HepG2 (cell line): ENCODE results near the gene TNXB. TPM values are rescaled to one million over a fixed set of nuclear protein-coding genes. Genes with fewer than 3 reads are reported as not detected.
A peak's percentile ranks its signal among the peaks of the same experiment; 100 is the strongest.

Experiments
- DNMT1 ChIP-seq: sonication (generic); formaldehyde crosslinking; IDR thresholded peaks from 2 replicates; pipeline ENCODE4 v1.5.1; 2020; ENCODE audit warnings: mild to moderate bottlenecking, missing genetic modification reagents
- FOXA1 ChIP-seq, 2 experiments: fragments of 450-650 bp in 1 of 2; sonication (generic) in 1 of 2; formaldehyde crosslinking in 1 of 2; IDR thresholded peaks; 2 replicates each; pipeline versions ENCODE4 v1.4.0 to v1.6.1; 2016 to 2020; ENCODE audit warnings: missing genetic modification reagents in 1 of 2
- MEIS2 ChIP-seq: sonication (generic); formaldehyde crosslinking; IDR thresholded peaks from 2 replicates; pipeline ENCODE4 v1.9.0; 2021; ENCODE audit warnings: mild to moderate bottlenecking, missing genetic modification reagents
- RERE ChIP-seq: IDR thresholded peaks from 2 replicates; pipeline ENCODE4 v1.6.1; 2016; ENCODE audit warnings: low read depth, missing genetic modification reagents, missing compliant biosample characterization
- ZBTB21 ChIP-seq: sonication (generic); formaldehyde crosslinking; IDR thresholded peaks from 2 replicates; pipeline ENCODE4 v1.4.0; 2020; ENCODE audit warnings: missing genetic modification reagents
- ZNF264 ChIP-seq: sonication (generic); formaldehyde crosslinking; IDR thresholded peaks from 2 replicates; pipeline ENCODE4 v1.4.0; 2020; ENCODE audit warnings: missing genetic modification reagents
- ZNF430 ChIP-seq: sonication (generic); formaldehyde crosslinking; IDR thresholded peaks from 2 replicates; pipeline ENCODE4 v1.9.0; 2021; ENCODE audit warnings: mild to moderate bottlenecking, missing genetic modification reagents
- ZNF672 ChIP-seq: sonication (generic); formaldehyde crosslinking; IDR thresholded peaks from 2 replicates; pipeline ENCODE4 v1.8.1; 2022; ENCODE audit warnings: missing genetic modification reagents
- ZNF784 ChIP-seq: sonication (generic); formaldehyde crosslinking; IDR thresholded peaks from 2 replicates; pipeline ENCODE4 v1.5.1; 2020; ENCODE audit warnings: missing genetic modification reagents, mild to moderate bottlenecking, borderline replicate concordance
- polyA plus RNA-seq, 8 experiments: library from polyadenylated mRNA; depleted of rRNA in 3 of 8; stranded (reverse) in 7 of 8; unstranded in 1 of 8; fragments of >200 nt; fragmentation: Illumina TruSeq in 4 of 8; extraction: Trizol in 4 of 8; gene quantifications; 2 replicates each; pipeline versions ENCODE4 v1.2.1 to v1.2.3, GENCODE V29; 2011 to 2016; ENCODE audit warnings: low read depth in 4 of 8, missing spikeins in 1 of 8, mixed read lengths in 1 of 8; ENCODE audit not compliant: insufficient read depth in 1 of 8
- total RNA-seq, 5 experiments: library from RNA; depleted of rRNA; stranded (reverse); fragments of >200 nt; fragmentation: Illumina TruSeq; extraction: Trizol; gene quantifications; 2 replicates each; pipeline ENCODE4 v1.2.3, GENCODE V29; 2016; ENCODE audit warnings: low read depth in 1 of 5
- TF ChIP-seq, protein P1 (sequence below): sonication (generic); formaldehyde crosslinking; IDR thresholded peaks from 2 replicates; pipeline ENCODE4 v1.5.0; 2020; ENCODE audit warnings: missing genetic modification reagents, mild to moderate bottlenecking, borderline replicate concordance
- TF ChIP-seq, protein P2 (sequence below): sonication (generic); formaldehyde crosslinking; IDR thresholded peaks from 2 replicates; pipeline ENCODE4 v1.4.0; 2020; ENCODE audit warnings: missing genetic modification reagents
- TF ChIP-seq, protein P3 (sequence below): sonication (generic); formaldehyde crosslinking; IDR thresholded peaks from 2 replicates; pipeline ENCODE4 v1.5.1; 2020; ENCODE audit warnings: mild to moderate bottlenecking, missing genetic modification reagents, moderate library complexity
- TF ChIP-seq, protein P4 (sequence below): sonication (generic); formaldehyde crosslinking; IDR thresholded peaks from 2 replicates; pipeline ENCODE4 v1.5.0; 2020; ENCODE audit warnings: missing genetic modification reagents

The TNXB gene
- total and polyA plus RNA-seq, 2 of the 13 experiments (the other 11 are each of a cell fraction or from before 2014, with no cell fraction given): 1.6 to 2.7 TPM

DNA sequence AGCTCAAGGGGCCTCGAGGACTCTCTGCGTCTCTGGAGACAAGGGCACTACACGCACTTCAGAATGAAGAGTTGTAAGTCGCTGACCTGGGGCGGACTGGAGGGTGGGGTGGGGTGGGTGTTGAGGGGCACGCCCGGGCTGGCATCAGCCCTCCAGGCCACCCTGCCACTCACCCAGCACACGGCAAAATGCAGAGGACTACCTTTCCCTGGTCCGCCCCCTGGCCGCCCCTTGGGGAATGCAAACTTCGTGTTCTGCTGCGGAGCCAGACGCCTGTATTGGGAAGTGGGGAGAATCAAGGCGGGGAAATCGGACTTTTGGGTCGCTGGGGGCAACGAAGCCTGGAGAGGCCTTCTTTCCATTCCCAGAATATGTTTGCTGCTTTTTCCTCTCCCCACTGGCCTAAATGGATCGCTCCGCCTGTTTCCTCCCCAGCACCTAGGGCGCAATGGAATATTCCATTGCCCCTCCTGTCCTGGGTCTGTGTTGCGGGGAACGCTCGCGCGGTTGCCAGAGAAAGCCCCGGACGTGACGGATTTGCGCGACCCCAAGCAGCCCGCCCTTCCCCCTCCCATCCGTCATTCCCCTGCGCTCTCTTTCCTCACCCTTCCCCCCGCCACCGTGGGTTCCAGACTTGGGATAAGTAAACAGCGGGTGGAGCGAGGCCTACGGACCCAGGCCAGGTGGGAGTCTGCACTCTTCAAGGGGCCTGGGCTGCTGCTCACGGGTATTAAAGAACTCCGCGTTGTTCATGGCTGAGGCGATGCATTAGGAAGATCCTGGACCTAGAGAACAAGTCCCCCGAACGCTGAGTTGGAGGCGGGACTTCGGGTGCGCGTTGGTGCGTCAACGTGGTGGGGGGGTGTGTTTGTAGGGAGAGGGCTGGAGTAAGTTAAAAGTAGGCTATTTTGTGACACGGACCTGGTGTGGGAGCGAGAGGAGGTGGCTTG, 44.7 kb upstream of the TNXB start, which contains the start of gene PPT2 (continued):
- TF ChIP-seq RERE (CRISPR knock-in tag) (no peak; the same call in 1 of the 2 replicates), ZNF430 (CRISPR knock-in tag) (no peak; the same call in 1 of the 2 replicates), DNMT1 (CRISPR knock-in tag) (no peak; the same call in 1 of the 2 replicates), FOXA1 (IDR thresholded peaks at IDR 0.05) (0 out of 2 replicates have a peak, but pooled peaks have one; percentile 37), FOXA1 (CRISPR knock-in tag; IDR thresholded peaks at IDR 0.05) (peak; percentile 97), MEIS2 (CRISPR knock-in tag) (peak; percentile 75), ZNF672 (CRISPR knock-in tag) (no peak), ZNF784 (CRISPR knock-in tag) (peak; percentile 69; the same call in 1 of the 2 replicates), ZNF264 (CRISPR knock-in tag) (peak; percentile 39; the same call in 1 of the 2 replicates), ZBTB21 (CRISPR knock-in tag) (peak; percentile 50; the same call in 1 of the 2 replicates)
- TF ChIP-seq, protein P1, sequence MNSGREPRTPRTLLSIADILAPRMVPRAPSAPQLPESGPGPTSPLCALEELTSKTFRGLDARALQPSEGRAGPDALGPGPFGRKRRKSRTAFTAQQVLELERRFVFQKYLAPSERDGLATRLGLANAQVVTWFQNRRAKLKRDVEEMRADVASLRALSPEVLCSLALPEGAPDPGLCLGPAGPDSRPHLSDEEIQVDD (CRISPR knock-in tag): no peak
- TF ChIP-seq, protein P2, sequence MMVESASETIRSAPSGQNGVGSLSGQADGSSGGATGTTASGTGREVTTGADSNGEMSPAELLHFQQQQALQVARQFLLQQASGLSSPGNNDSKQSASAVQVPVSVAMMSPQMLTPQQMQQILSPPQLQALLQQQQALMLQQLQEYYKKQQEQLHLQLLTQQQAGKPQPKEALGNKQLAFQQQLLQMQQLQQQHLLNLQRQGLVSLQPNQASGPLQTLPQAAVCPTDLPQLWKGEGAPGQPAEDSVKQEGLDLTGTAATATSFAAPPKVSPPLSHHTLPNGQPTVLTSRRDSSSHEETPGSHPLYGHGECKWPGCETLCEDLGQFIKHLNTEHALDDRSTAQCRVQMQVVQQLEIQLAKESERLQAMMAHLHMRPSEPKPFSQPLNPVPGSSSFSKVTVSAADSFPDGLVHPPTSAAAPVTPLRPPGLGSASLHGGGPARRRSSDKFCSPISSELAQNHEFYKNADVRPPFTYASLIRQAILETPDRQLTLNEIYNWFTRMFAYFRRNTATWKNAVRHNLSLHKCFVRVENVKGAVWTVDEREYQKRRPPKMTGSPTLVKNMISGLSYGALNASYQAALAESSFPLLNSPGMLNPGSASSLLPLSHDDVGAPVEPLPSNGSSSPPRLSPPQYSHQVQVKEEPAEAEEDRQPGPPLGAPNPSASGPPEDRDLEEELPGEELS (CRISPR knock-in tag): peak; percentile 71
- TF ChIP-seq, protein P3, sequence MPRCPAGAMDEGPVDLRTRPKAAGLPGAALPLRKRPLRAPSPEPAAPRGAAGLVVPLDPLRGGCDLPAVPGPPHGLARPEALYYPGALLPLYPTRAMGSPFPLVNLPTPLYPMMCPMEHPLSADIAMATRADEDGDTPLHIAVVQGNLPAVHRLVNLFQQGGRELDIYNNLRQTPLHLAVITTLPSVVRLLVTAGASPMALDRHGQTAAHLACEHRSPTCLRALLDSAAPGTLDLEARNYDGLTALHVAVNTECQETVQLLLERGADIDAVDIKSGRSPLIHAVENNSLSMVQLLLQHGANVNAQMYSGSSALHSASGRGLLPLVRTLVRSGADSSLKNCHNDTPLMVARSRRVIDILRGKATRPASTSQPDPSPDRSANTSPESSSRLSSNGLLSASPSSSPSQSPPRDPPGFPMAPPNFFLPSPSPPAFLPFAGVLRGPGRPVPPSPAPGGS (CRISPR knock-in tag): peak; percentile 52
- TF ChIP-seq, protein P4, sequence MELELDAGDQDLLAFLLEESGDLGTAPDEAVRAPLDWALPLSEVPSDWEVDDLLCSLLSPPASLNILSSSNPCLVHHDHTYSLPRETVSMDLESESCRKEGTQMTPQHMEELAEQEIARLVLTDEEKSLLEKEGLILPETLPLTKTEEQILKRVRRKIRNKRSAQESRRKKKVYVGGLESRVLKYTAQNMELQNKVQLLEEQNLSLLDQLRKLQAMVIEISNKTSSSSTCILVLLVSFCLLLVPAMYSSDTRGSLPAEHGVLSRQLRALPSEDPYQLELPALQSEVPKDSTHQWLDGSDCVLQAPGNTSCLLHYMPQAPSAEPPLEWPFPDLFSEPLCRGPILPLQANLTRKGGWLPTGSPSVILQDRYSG (CRISPR knock-in tag): no peak
